ENCODE results near the gene PRUNE2. TPM values are rescaled to one million over a fixed set of nuclear protein-coding genes. Genes with fewer than 3 reads are reported as not detected.

The PRUNE2 gene
- total and polyA plus RNA-seq, 4 donors: 1.3 to 4.5 (median 1.6) TPM

- DNase-seq (ENCODE audit: low spot score): no peak
- Histone ChIP-seq H3K36me3 (ENCODE audit: control insufficient read depth in 4 of 4, insufficient read depth in 3 of 4, low read depth in 1 of 4, low read length in 3 of 4) (no peaks in the 10 kb centered on the region), H3K4me1 (ENCODE audit: control insufficient read depth in 4 of 4, insufficient read depth in 4 of 4, low read length in 3 of 4) (peaks cover 0 to 2% (median 0%) of the 10 kb centered on the region in 4 donors), H3K27ac (ENCODE audit: low read depth in 1 of 2, low read length in 2 of 2) (no peak overlapping the region), H3K9me3 (ENCODE audit: control insufficient read depth in 4 of 4, low read length in 3 of 4) (no peaks in the 10 kb centered on the region), H3K9ac (ENCODE audit: low read depth in 1 of 2, low read length in 2 of 2) (no peak overlapping the region), H3K4me3 (ENCODE audit: low read depth in 1 of 3, low read length in 3 of 3) (no peak overlapping the region), H3K27me3 (ENCODE audit: control insufficient read depth in 4 of 4, insufficient read depth in 4 of 4, low read length in 3 of 4) (peaks cover 0 to 3% (median 1%) of the 10 kb centered on the region in 4 donors)
- 58% methylated on average over 9 of the region's 9 CpGs for WGBS
- TF ChIP-seq FOXA1 (IDR thresholded peaks at IDR 0.05) (no peak), HNF4G (IDR thresholded peaks at IDR 0.05) (no peak), GABPA (IDR thresholded peaks at IDR 0.05 in 1 of 2, conservative IDR thresholded peaks at IDR 0.05 in 1 of 2) (no peak), RXRA (IDR thresholded peaks at IDR 0.05) (no peak), SP1 (IDR thresholded peaks at IDR 0.05) (no peak), EGR1 (IDR thresholded peaks at IDR 0.05; ENCODE audit: low read depth in 2 of 2) (no peak), RAD21 (IDR thresholded peaks at IDR 0.05) (no peak), CTCF (IDR thresholded peaks at IDR 0.05; ENCODE audit: low read depth, low read length, missing input control) (no peak), JUND (IDR thresholded peaks at IDR 0.05) (no peak), FOXA2 (IDR thresholded peaks at IDR 0.05) (no peak), YY1 (IDR thresholded peaks at IDR 0.05) (no peak), NR2F2 (IDR thresholded peaks at IDR 0.05) (no peak), HNF4A (conservative IDR thresholded peaks at IDR 0.05) (no peak)
Observed at GRCh38 chr9:76692458-76693129, 213.3 kb downstream of the PRUNE2 start.

DNA sequence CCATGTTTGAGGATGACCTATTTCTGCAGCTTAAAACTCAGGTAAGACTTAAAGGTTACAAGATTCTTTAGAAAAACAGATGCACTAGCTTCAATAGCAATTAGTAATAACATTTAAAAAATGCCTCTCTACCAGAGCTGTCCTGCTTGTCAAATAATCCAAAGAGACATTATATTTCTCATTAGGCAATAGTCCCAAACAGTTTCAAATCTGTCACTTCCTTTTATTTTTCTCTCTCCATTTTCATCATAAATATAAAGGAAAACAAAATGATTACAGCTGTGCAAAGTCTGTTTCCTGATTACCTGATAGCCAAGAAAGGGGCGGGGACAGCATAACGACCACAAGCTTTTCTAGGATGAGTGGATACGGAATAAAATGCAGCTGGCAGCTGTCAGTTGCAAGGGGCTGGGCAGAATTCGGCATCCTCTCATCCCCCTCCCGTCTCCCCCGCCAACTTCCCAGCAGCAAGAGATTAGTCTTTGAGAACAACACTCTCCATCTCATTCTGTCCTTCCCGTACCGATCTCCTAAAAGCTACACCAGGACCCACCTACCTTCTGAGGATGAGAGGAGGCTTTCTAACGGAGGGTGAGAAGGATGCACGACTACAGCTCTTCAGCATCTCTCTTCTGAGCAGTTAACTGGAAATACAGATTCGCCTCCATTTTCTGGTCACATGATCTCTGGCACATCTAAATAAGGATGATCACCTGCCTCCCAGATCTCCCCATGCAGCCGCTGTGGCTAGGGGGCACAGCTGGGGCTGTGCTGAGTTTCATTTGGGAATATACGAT, 214.2 kb downstream of the PRUNE2 start:
- no peak for DNase-seq (ENCODE audit: low spot score)
- Histone ChIP-seq H3K27me3 (ENCODE audit: control insufficient read depth in 4 of 4, insufficient read depth in 4 of 4, low read length in 3 of 4) (peaks cover 0 to 3% (median 1%) of the 10 kb centered on the region in 4 donors), H3K4me3 (ENCODE audit: low read depth in 1 of 3, low read length in 3 of 3) (peak overlapping the region in 1 of 3 donors; percentile 3), H3K9ac (ENCODE audit: low read depth in 1 of 2, low read length in 2 of 2) (no peak overlapping the region), H3K9me3 (ENCODE audit: control insufficient read depth in 4 of 4, low read length in 3 of 4) (no peaks in the 10 kb centered on the region), H3K4me1 (ENCODE audit: control insufficient read depth in 4 of 4, insufficient read depth in 4 of 4, low read length in 3 of 4) (peaks cover 0 to 2% (median 0%) of the 10 kb centered on the region in 4 donors), H3K36me3 (ENCODE audit: control insufficient read depth in 4 of 4, insufficient read depth in 3 of 4, low read depth in 1 of 4, low read length in 3 of 4) (no peaks in the 10 kb centered on the region), H3K27ac (ENCODE audit: low read depth in 1 of 2, low read length in 2 of 2) (no peak overlapping the region)
- 9% methylated on average over 13 of the region's 13 CpGs for WGBS
- TF ChIP-seq CTCF (IDR thresholded peaks at IDR 0.05; ENCODE audit: low read depth, low read length, missing input control) (no peak), EGR1 (IDR thresholded peaks at IDR 0.05; ENCODE audit: low read depth in 2 of 2) (no peak), ZBTB33 (IDR thresholded peaks at IDR 0.05) (no peak), HNF4A (conservative IDR thresholded peaks at IDR 0.05) (no peak), SP1 (IDR thresholded peaks at IDR 0.05) (no peak), RAD21 (IDR thresholded peaks at IDR 0.05) (no peak), GABPA (IDR thresholded peaks at IDR 0.05 in 1 of 2, conservative IDR thresholded peaks at IDR 0.05 in 1 of 2) (no peak), YY1 (IDR thresholded peaks at IDR 0.05) (no peak), JUND (IDR thresholded peaks at IDR 0.05) (no peak), FOXA2 (IDR thresholded peaks at IDR 0.05) (no peak), TAF1 (conservative IDR thresholded peaks at IDR 0.05) (no peak), FOXA1 (IDR thresholded peaks at IDR 0.05) (no peak), RXRA (IDR thresholded peaks at IDR 0.05) (no peak)
- TF ChIP-seq, protein P1, sequence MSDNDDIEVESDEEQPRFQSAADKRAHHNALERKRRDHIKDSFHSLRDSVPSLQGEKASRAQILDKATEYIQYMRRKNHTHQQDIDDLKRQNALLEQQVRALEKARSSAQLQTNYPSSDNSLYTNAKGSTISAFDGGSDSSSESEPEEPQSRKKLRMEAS (IDR thresholded peaks at IDR 0.05): no peak
- TF ChIP-seq, protein P2, sequence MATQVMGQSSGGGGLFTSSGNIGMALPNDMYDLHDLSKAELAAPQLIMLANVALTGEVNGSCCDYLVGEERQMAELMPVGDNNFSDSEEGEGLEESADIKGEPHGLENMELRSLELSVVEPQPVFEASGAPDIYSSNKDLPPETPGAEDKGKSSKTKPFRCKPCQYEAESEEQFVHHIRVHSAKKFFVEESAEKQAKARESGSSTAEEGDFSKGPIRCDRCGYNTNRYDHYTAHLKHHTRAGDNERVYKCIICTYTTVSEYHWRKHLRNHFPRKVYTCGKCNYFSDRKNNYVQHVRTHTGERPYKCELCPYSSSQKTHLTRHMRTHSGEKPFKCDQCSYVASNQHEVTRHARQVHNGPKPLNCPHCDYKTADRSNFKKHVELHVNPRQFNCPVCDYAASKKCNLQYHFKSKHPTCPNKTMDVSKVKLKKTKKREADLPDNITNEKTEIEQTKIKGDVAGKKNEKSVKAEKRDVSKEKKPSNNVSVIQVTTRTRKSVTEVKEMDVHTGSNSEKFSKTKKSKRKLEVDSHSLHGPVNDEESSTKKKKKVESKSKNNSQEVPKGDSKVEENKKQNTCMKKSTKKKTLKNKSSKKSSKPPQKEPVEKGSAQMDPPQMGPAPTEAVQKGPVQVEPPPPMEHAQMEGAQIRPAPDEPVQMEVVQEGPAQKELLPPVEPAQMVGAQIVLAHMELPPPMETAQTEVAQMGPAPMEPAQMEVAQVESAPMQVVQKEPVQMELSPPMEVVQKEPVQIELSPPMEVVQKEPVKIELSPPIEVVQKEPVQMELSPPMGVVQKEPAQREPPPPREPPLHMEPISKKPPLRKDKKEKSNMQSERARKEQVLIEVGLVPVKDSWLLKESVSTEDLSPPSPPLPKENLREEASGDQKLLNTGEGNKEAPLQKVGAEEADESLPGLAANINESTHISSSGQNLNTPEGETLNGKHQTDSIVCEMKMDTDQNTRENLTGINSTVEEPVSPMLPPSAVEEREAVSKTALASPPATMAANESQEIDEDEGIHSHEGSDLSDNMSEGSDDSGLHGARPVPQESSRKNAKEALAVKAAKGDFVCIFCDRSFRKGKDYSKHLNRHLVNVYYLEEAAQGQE (IDR thresholded peaks at IDR 0.05): no peak
